ENCODE data around the gene KDM6A.
A peak's percentile ranks its signal among the peaks of the same experiment; 100 is the strongest.
"Not testable (repeated sequence)": the region's sequence is repeated elsewhere in the genome, so short reads cannot be mapped to it uniquely, and the experiment has no call there.

Gene KDM6A

GRCh38 chrX:45011597-45011996 lies 138.6 kb downstream of the KDM6A start:
- no peak for DNase-seq

- DNase-seq = no peak
Measured at GRCh38 chrX:45017946-45018345, 145.0 kb downstream of the KDM6A start.

GRCh38 chrX:45022150-45022549 lies 149.2 kb downstream of the KDM6A start:
- no peak for DNase-seq

- no peak for DNase-seq
Measured at GRCh38 chrX:45024501-45024900, 151.5 kb downstream of the KDM6A start.

- no peak for DNase-seq
Measured at GRCh38 chrX:45026036-45026435, 153.0 kb downstream of the KDM6A start.

- no peak for DNase-seq
Measured at GRCh38 chrX:45031830-45032378, 158.9 kb downstream of the KDM6A start.

GRCh38 chrX:45035071-45035470 lies 162.1 kb downstream of the KDM6A start:
- no peak for DNase-seq

GRCh38 chrX:45036161-45036560 lies 163.2 kb downstream of the KDM6A start:
- DNase-seq = no peak

- DNase-seq = not testable (repeated sequence)
Measured at GRCh38 chrX:45040137-45040536, 167.1 kb downstream of the KDM6A start.

GRCh38 chrX:45046417-45046816 lies 173.4 kb downstream of the KDM6A start:
- DNase-seq = no peak

- no peak for DNase-seq
Measured at GRCh38 chrX:45050558-45050957, 177.6 kb downstream of the KDM6A start.

- no peak for DNase-seq
Measured at GRCh38 chrX:45056428-45057145, 183.6 kb downstream of the KDM6A start.

- DNase-seq = not testable (repeated sequence)
Measured at GRCh38 chrX:45059906-45060305, 186.9 kb downstream of the KDM6A start.

GRCh38 chrX:45063319-45064095 lies 190.5 kb downstream of the KDM6A start:
- DNase-seq = no peak

GRCh38 chrX:45068569-45068968 lies 195.6 kb downstream of the KDM6A start:
- no peak for DNase-seq

GRCh38 chrX:45070116-45071007 lies 197.4 kb downstream of the KDM6A start:
- DNase-seq = peak; percentile 10 to 36

GRCh38 chrX:45073011-45073410 lies 200.0 kb downstream of the KDM6A start:
- DNase-seq = not testable (repeated sequence)

GRCh38 chrX:45077748-45078424 lies 204.9 kb downstream of the KDM6A start:
- DNase-seq = no peak

GRCh38 chrX:45083314-45083713 lies 210.3 kb downstream of the KDM6A start:
- DNase-seq = no peak

GRCh38 chrX:45110494-45110893 lies 237.5 kb downstream of the KDM6A start:
- DNase-seq = no peak

- no peak for DNase-seq
Measured at GRCh38 chrX:45126158-45126557, 253.2 kb downstream of the KDM6A start.

- DNase-seq = no peak
Measured at GRCh38 chrX:45128896-45129454, 256.0 kb downstream of the KDM6A start.
